ENCODE data around the gene CPT1A. TPM values are rescaled to one million over a fixed set of nuclear protein-coding genes. Genes with fewer than 3 reads are reported as not detected.
A peak's percentile ranks its signal among the peaks of the same experiment; 100 is the strongest.

The CPT1A gene
- total RNA-seq, 2 donors from 2014 or later: 33.3 to 55.2 TPM

DNA sequence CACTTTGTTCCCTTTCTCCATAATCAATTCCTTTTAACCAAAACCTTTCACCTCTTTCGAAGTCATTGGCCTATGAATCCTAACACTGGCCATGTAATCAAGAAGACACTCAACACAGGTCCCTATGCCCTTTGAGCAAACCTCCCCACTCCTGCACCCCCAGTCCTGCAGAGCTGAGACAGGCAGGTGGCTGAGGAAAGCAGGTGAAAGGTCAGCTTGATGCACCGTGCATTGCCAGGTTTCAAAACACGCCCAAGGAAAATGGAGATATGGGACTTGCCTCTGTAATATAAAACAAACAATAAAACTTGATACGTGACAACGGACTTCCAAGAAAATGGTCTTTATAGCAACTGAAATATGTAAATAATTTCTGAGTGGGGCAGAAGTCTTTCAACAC is 10.6 kb downstream of the CPT1A start:
- H3K27ac ChIP-seq: no peak overlapping the region
- peaks cover 7% of the 10 kb centered on the region for H3K4me1 ChIP-seq (replicated peaks)
- 37% methylated on average over 5 of the region's 5 CpGs for WGBS
- H3K36me3 ChIP-seq: no peaks in the 10 kb centered on the region
- intact Hi-C loops (cut with DNase I): loop anchor here (10.0 kb wide), 1 partner anchor 814 kb away; the partner anchor contains the start of gene CCND1
- peak; percentile 49 for TF ChIP-seq POLR2AphosphoS5 (IDR thresholded peaks at IDR 0.05)
- no peak for TF ChIP-seq POLR2A (IDR thresholded peaks at IDR 0.05)
- TF ChIP-seq, protein P1, sequence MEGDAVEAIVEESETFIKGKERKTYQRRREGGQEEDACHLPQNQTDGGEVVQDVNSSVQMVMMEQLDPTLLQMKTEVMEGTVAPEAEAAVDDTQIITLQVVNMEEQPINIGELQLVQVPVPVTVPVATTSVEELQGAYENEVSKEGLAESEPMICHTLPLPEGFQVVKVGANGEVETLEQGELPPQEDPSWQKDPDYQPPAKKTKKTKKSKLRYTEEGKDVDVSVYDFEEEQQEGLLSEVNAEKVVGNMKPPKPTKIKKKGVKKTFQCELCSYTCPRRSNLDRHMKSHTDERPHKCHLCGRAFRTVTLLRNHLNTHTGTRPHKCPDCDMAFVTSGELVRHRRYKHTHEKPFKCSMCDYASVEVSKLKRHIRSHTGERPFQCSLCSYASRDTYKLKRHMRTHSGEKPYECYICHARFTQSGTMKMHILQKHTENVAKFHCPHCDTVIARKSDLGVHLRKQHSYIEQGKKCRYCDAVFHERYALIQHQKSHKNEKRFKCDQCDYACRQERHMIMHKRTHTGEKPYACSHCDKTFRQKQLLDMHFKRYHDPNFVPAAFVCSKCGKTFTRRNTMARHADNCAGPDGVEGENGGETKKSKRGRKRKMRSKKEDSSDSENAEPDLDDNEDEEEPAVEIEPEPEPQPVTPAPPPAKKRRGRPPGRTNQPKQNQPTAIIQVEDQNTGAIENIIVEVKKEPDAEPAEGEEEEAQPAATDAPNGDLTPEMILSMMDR (IDR thresholded peaks at IDR 0.05): no peak
- no peaks in the 10 kb centered on the region for H3K9me3 ChIP-seq
- DNase-seq (ENCODE audit: low spot score): no peak
- no peaks in the 10 kb centered on the region for H3K27me3 ChIP-seq (replicated peaks; ENCODE audit: insufficient read depth)
- H3K4me3 ChIP-seq: no peak overlapping the region

DNA sequence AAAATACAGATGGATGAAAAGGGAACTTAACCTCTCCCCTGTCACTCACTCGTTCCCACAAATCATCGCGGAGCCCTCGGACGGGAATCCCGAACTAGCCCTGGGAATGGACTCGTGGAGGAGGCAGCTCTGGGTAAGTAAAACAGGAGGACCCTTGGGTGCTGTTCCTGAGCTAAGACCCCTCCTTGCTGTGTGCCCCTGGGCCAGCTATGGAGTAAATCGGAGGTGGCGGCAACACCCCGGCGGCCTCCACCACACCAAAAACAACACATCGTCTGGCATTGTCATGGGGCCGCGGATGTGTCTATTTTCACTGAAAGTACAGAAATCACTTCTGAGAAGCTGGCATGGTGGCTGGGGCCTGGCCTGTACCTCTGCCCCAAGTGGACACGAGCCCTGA is 12.1 kb downstream of the CPT1A start:
- no peak for DNase-seq (ENCODE audit: low spot score)
- TF ChIP-seq POLR2AphosphoS5 (IDR thresholded peaks at IDR 0.05): no peak
- no peak for TF ChIP-seq POLR2A (IDR thresholded peaks at IDR 0.05)
- TF ChIP-seq, protein P1 (IDR thresholded peaks at IDR 0.05): no peak
- Histone ChIP-seq H3K27ac (no peak overlapping the region), H3K9me3 (no peaks in the 10 kb centered on the region), H3K4me3 (no peak overlapping the region), H3K4me1 (replicated peaks) (peaks cover 7% of the 10 kb centered on the region), H3K36me3 (no peaks in the 10 kb centered on the region), H3K27me3 (replicated peaks; ENCODE audit: insufficient read depth) (no peaks in the 10 kb centered on the region)
- WGBS: 95% methylated on average over 15 of the region's 15 CpGs
- intact Hi-C loops (cut with DNase I): no loop called here

DNA sequence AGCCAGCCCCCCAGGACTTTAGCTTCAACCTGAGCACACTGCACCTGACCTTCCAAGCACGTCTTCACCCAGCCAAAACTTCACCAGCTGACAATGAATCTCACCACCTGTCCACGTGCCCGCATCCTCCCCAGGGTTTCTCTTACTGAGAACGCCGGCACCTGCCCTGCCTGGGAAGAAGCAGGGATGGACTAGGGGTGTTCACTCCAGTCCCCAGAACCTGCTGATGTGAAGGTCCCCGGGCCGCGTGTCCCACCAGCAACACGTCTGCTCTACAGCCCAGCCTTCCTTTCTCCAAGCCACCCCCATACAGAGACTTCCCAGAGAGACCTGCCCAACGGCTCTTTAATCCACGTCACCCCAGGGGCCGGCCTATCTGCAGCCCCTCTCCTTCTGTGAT is 12.8 kb downstream of the CPT1A start:
- Histone ChIP-seq H3K4me1 (replicated peaks) (peaks cover 7% of the 10 kb centered on the region), H3K36me3 (no peaks in the 10 kb centered on the region), H3K27me3 (replicated peaks; ENCODE audit: insufficient read depth) (no peaks in the 10 kb centered on the region), H3K27ac (no peak overlapping the region), H3K4me3 (no peak overlapping the region), H3K9me3 (no peaks in the 10 kb centered on the region)
- intact Hi-C loops (cut with DNase I): no loop called here
- no peak for DNase-seq (ENCODE audit: low spot score)
- WGBS: 82% methylated on average over 12 of the region's 12 CpGs
- TF ChIP-seq, protein P1 (IDR thresholded peaks at IDR 0.05): no peak
- no peak for TF ChIP-seq POLR2A (IDR thresholded peaks at IDR 0.05)
- TF ChIP-seq POLR2AphosphoS5 (IDR thresholded peaks at IDR 0.05): no peak

DNA sequence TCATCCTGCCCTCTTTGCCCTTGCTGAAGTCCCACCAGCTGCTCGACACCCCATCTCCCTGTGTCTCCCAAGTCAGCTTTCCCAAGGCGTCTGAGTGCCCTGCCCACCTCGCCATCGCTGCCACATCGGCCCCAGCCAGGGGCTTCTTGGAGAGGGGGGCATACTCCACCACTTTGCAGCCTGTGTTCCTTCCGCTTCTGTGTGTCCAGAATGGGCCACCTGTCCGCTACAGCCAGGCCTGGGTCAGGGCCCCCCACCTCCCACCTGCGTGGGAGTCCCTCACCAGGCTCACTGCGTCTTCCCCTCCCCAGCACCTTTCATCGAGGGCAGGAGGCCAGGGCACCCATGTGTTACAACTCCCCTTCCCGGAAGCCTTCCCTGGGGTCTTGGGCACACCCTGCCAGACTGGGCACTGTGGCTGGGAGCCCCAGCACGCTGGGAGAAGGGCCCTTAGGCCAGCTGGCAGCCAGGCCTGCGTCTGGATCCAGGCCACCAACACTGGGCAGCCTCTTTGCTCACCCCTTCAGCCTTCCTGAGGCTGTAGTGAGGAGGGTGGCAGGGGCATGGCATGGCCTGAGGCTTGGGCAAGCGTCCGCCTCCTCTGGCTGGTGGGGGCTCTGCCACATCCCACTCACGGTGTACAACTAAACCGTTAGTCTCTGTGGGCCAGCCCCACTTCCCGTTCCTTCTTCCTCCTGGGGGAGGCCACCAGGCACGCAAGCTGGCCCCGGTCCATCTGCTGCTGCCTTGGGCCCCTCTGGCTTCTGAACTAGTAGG is 13.4 kb downstream of the CPT1A start:
- TF ChIP-seq POLR2A (IDR thresholded peaks at IDR 0.05): no peak
- peaks cover 7% of the 10 kb centered on the region for H3K4me1 ChIP-seq (replicated peaks)
- H3K27ac ChIP-seq: no peak overlapping the region
- no peak for DNase-seq (ENCODE audit: low spot score)
- no peaks in the 10 kb centered on the region for H3K9me3 ChIP-seq
- WGBS: 81% methylated on average over 14 of the region's 20 CpGs
- H3K36me3 ChIP-seq: no peaks in the 10 kb centered on the region
- no peaks in the 10 kb centered on the region for H3K27me3 ChIP-seq (replicated peaks; ENCODE audit: insufficient read depth)
- intact Hi-C loops (cut with DNase I): no loop called here
- H3K4me3 ChIP-seq: no peak overlapping the region

DNA sequence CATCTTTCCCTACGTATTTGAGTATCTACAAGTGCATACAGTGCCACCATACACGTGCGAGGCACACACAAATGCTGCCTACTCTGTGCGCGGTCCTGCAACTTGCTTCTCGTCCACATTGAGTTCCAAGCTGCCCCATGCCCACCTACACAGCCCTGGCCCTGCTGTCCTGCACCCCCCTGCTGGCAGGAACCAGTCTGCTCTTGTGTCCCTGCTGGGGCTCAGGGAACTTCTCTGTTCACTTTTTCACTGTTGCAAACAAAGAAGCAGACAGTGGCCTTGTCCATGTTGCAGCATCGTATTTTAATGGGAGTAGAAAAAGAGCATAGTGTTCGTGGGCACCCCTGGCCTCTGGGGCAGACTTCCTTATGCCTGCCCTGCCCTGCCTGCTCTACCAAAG is 14.0 kb downstream of the CPT1A start:
- DNase-seq (ENCODE audit: low spot score): no peak
- peaks cover 3% of the 10 kb centered on the region for H3K4me1 ChIP-seq (replicated peaks)
- no peaks in the 10 kb centered on the region for H3K36me3 ChIP-seq
- 71% methylated on average over 8 of the region's 8 CpGs for WGBS
- no peak overlapping the region for H3K27ac ChIP-seq
- intact Hi-C loops (cut with DNase I): no loop called here
- no peak for TF ChIP-seq POLR2A (IDR thresholded peaks at IDR 0.05)
- no peak for TF ChIP-seq POLR2AphosphoS5 (IDR thresholded peaks at IDR 0.05)
- TF ChIP-seq, protein P1 (IDR thresholded peaks at IDR 0.05): no peak
- H3K27me3 ChIP-seq (replicated peaks; ENCODE audit: insufficient read depth): no peaks in the 10 kb centered on the region
- H3K4me3 ChIP-seq: no peak overlapping the region
- H3K9me3 ChIP-seq: no peaks in the 10 kb centered on the region

All from prostate gland (tissue), 2 donors.